LNCAP (cell line): ENCODE results near the gene TBC1D1.

Experiments used
- TF ChIP-seq, protein P1 (sequence below): fragments of 450-650 bp; IDR thresholded peaks from 2 replicates; pipeline ENCODE4 v1.5.1; 2017; ENCODE audit warnings: mild to moderate bottlenecking

Gene TBC1D1

GRCh38 chr4:38184404-38184803 is 293.5 kb downstream of the TBC1D1 start:
- TF ChIP-seq, protein P1, sequence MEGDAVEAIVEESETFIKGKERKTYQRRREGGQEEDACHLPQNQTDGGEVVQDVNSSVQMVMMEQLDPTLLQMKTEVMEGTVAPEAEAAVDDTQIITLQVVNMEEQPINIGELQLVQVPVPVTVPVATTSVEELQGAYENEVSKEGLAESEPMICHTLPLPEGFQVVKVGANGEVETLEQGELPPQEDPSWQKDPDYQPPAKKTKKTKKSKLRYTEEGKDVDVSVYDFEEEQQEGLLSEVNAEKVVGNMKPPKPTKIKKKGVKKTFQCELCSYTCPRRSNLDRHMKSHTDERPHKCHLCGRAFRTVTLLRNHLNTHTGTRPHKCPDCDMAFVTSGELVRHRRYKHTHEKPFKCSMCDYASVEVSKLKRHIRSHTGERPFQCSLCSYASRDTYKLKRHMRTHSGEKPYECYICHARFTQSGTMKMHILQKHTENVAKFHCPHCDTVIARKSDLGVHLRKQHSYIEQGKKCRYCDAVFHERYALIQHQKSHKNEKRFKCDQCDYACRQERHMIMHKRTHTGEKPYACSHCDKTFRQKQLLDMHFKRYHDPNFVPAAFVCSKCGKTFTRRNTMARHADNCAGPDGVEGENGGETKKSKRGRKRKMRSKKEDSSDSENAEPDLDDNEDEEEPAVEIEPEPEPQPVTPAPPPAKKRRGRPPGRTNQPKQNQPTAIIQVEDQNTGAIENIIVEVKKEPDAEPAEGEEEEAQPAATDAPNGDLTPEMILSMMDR = no peak

- TF ChIP-seq, protein P1 = no peak
These were observed 294.7 kb downstream of the TBC1D1 start for GRCh38 chr4:38185406-38186144.

GRCh38 chr4:38188136-38188535 is 297.3 kb downstream of the TBC1D1 start:
- TF ChIP-seq, protein P1 = no peak

DNA sequence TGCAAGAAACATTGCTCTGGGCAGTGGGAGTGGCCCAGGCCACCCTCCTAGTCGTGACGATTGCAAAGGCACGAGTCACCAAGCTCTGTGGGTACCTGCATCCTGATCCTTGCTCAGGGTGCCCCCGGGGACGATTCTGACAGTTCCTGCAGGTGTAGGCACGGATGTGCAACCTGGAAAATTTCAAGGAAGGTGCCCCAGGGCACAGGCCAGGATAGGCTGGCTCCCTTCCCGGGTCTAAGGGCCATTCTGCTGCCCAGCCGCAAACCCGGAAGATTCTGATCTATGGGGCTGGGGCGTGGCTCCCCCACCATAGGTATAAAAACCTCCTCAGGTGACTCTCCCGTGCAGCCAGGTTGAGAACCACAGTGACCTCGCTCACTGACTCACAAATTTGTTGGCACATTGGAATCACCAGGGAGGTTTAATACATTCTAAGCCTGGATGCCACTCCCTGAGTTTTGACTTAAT is 297.8 kb downstream of the TBC1D1 start:
- TF ChIP-seq, protein P1 = no peak
